ENCODE data around the gene FAM184A.

DNA sequence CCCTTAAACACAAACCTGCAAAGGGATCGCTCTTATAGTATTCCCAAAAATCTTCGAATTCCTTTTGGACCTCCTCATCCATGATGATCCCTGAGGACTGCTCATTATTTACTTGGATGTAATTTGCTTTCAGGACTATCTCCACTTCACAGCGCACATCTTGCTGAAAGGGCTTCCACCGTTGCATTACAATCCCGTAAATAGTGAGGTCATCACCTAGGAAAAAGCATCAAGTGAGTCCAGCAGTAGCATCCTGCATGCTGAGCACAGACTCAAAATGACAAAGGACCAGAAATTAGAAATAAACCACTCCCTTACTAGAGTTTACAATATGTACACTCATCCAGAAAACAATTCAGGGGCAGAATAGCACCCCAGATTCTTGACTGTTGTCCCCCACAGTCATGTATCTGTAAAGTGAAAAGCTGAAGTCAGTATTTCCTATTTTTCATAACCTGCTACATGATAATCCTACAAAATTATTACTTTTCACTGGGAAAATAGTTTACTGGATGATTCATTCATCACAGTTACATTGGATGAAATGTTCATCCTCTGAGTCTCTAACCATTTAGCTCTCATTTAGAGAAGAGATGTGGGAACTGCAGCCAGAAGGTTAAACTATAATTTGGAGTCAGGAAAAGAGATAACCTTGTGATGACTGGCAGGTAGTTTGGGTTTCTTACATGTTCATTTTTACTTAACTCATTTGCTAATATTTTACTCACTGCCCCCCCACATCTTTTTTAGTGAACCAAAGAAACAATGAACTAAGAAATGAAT is 160.7 kb downstream of the FAM184A start:
- TF ChIP-seq, protein P1, sequence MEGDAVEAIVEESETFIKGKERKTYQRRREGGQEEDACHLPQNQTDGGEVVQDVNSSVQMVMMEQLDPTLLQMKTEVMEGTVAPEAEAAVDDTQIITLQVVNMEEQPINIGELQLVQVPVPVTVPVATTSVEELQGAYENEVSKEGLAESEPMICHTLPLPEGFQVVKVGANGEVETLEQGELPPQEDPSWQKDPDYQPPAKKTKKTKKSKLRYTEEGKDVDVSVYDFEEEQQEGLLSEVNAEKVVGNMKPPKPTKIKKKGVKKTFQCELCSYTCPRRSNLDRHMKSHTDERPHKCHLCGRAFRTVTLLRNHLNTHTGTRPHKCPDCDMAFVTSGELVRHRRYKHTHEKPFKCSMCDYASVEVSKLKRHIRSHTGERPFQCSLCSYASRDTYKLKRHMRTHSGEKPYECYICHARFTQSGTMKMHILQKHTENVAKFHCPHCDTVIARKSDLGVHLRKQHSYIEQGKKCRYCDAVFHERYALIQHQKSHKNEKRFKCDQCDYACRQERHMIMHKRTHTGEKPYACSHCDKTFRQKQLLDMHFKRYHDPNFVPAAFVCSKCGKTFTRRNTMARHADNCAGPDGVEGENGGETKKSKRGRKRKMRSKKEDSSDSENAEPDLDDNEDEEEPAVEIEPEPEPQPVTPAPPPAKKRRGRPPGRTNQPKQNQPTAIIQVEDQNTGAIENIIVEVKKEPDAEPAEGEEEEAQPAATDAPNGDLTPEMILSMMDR (IDR thresholded peaks at IDR 0.05; ENCODE audit: borderline replicate concordance, extremely low read depth, low read length, poor library complexity, severe bottlenecking) = no peak
- no peak for TF ChIP-seq EZH2 (IDR thresholded peaks at IDR 0.05; ENCODE audit: borderline replicate concordance, low read depth, low read length, severe bottlenecking)
